Vagina (tissue), 2 donors: ENCODE results near the gene C6orf132.

Source experiments
- CTCF ChIP-seq, 3 experiments: fragments of 450-650 bp in 2 of 3; fragments of 200-600 bp in 1 of 3; sonication (generic) in 1 of 3; IDR thresholded peaks; one replicate each; pipeline ENCODE4 v1.5.1; 2017 to 2019; ENCODE audit warnings: antibody characterized with exemption in 3 of 3, mild to moderate bottlenecking in 2 of 3, moderate library complexity in 2 of 3
- POLR2A ChIP-seq, 2 donors: fragments of 450-650 bp; IDR thresholded peaks; one replicate each; pipeline ENCODE4 v1.6.1; 2017; ENCODE audit warnings: antibody characterized with exemption in 2 of 2, mild to moderate bottlenecking in 2 of 2, moderate library complexity in 2 of 2
- POLR2AphosphoS5 ChIP-seq, 2 donors: sonication (generic); formaldehyde crosslinking; IDR thresholded peaks; one replicate each; pipeline ENCODE4 v1.9.0; 2017; ENCODE audit warnings: antibody characterized with exemption in 2 of 2, mild to moderate bottlenecking in 2 of 2, low read depth in 1 of 2; ENCODE audit not compliant: insufficient read depth in 1 of 2

- no peak for TF ChIP-seq CTCF (IDR thresholded peaks at IDR 0.05)
- TF ChIP-seq POLR2A (IDR thresholded peaks at IDR 0.05) = no peak
- peak in 1 of 2 donors; percentile 48 for TF ChIP-seq POLR2AphosphoS5 (IDR thresholded peaks at IDR 0.05; ENCODE audit: insufficient read depth in 1 of 2, low read depth in 1 of 2)
Measured at GRCh38 chr6:42086046-42087035, 56.1 kb downstream of the C6orf132 start.
